ENCODE measurements around the gene VCAN. TPM values are rescaled to one million over a fixed set of nuclear protein-coding genes. Genes with fewer than 3 reads are reported as not detected.

Gene VCAN
- total RNA-seq, 1 donor from 2014 or later, result 341 TPM

- no peak overlapping the region for H3K4me3 Mint-ChIP-seq
- no peaks in the 10 kb centered on the region for H3K27me3 Mint-ChIP-seq
- TF ChIP-seq CTCF (conservative IDR thresholded peaks at IDR 0.05), result no peak
- H3K27ac Mint-ChIP-seq, result no peak overlapping the region
- DNase-seq (ENCODE audit: extremely low spot score, unreplicated experiment), result no peak
- H3K4me1 Mint-ChIP-seq (ENCODE audit: unreplicated experiment), result peaks cover 8% of the 10 kb centered on the region
- peaks cover 48% of the 10 kb centered on the region for H3K36me3 Mint-ChIP-seq
- H3K9me3 Mint-ChIP-seq, result no peaks in the 10 kb centered on the region
Measured at GRCh38 chr5:83488271-83488670, 16.7 kb downstream of the VCAN start.

GRCh38 chr5:83488821-83489220 lies 17.3 kb downstream of the VCAN start:
- Mint-ChIP-seq H3K9me3 (no peaks in the 10 kb centered on the region), H3K27ac (no peak overlapping the region), H3K36me3 (peaks cover 51% of the 10 kb centered on the region), H3K27me3 (no peaks in the 10 kb centered on the region), H3K4me1 (ENCODE audit: unreplicated experiment) (peaks cover 8% of the 10 kb centered on the region), H3K4me3 (no peak overlapping the region)
- no peak for TF ChIP-seq CTCF (conservative IDR thresholded peaks at IDR 0.05)
- DNase-seq (ENCODE audit: extremely low spot score, unreplicated experiment), result no peak

DNA sequence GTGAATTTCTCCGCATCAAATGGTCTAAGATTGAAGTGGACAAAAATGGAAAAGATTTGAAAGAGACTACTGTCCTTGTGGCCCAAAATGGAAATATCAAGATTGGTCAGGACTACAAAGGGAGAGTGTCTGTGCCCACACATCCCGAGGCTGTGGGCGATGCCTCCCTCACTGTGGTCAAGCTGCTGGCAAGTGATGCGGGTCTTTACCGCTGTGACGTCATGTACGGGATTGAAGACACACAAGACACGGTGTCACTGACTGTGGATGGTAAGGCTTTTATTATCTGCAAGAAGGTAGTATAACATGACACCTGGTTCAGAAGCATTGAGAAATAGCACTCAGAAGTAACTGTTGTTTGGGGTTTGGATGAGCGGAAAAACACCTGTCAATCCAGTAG lies 18.7 kb downstream of the VCAN start:
- Mint-ChIP-seq H3K4me3 (no peak overlapping the region), H3K27ac (no peak overlapping the region), H3K4me1 (ENCODE audit: unreplicated experiment) (peaks cover 12% of the 10 kb centered on the region), H3K36me3 (peaks cover 49% of the 10 kb centered on the region), H3K9me3 (no peaks in the 10 kb centered on the region), H3K27me3 (no peaks in the 10 kb centered on the region)
- no peak for TF ChIP-seq CTCF (conservative IDR thresholded peaks at IDR 0.05)
- no peak for DNase-seq (ENCODE audit: extremely low spot score, unreplicated experiment)

DNA sequence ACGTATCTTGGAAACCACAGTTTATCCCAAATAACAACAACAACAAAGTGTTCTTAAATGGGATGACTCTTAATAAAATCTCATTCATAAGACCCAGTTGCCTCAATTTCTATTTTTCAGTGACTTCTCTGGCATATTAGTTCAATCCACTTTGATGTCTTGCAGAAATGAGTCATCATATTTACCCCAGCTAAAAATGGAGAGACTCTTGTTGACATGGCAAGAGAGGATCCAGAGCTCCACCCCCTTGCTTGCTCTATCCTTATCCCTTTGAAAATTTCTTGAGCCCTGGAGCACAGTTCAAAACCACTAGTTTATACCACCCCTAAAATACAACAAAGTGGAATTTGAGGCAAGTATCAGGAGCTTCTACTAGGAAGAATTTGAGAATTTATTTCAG lies 20.8 kb downstream of the VCAN start:
- Mint-ChIP-seq H3K36me3 (peaks cover 46% of the 10 kb centered on the region), H3K27ac (no peak overlapping the region)

DNA sequence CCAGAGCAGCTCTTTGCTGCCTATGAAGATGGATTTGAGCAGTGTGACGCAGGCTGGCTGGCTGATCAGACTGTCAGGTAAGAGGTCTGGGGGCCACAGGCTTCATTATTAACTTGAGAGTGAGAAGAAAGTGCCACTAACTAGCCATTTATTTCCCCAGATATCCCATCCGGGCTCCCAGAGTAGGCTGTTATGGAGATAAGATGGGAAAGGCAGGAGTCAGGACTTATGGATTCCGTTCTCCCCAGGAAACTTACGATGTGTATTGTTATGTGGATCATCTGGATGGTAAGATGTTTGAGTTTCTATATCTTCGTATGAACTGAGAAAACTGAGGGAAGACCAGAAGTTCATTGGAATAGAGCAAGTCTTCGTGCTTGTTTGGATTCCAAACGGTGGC lies 22.1 kb downstream of the VCAN start:
- DNase-seq (ENCODE audit: extremely low spot score, unreplicated experiment), result no peak
- Mint-ChIP-seq H3K4me3 (no peak overlapping the region), H3K9me3 (no peaks in the 10 kb centered on the region), H3K27me3 (no peaks in the 10 kb centered on the region), H3K27ac (no peak overlapping the region), H3K36me3 (peaks cover 58% of the 10 kb centered on the region), H3K4me1 (ENCODE audit: unreplicated experiment) (peaks cover 12% of the 10 kb centered on the region)
- no peak for TF ChIP-seq CTCF (conservative IDR thresholded peaks at IDR 0.05)

More for the DNA sequence above, 20.8 kb downstream of the VCAN start:
- no peaks in the 10 kb centered on the region for H3K9me3 Mint-ChIP-seq
- TF ChIP-seq CTCF (conservative IDR thresholded peaks at IDR 0.05), result no peak
- H3K4me3 Mint-ChIP-seq, result no peak overlapping the region
- peaks cover 12% of the 10 kb centered on the region for H3K4me1 Mint-ChIP-seq (ENCODE audit: unreplicated experiment)
- no peak for DNase-seq (ENCODE audit: extremely low spot score, unreplicated experiment)
- H3K27me3 Mint-ChIP-seq, result no peaks in the 10 kb centered on the region

DNA sequence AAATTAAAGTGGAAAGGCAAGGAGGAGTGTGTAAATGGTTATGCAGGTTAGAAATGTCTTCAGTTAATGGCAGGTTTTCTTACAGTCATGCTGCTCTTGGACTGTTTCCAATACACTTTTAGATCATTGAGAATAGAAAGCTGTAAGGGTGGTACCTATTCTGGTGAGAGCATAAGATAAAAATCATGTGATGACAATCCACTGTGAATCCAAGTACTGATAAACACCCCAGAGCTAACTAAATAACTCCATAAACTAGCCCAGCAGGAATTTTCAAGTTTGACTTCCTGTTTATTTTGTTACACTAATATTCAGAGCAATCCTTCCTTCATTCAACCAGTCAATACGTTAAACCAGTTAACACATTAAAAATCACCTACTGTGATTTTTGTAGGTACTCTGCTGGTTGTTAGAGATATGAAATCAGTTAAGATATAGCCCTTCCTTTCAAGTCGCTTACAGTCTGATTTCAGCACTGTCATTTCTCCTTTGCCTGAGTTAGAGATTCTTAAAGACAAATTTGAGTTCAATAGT lies 22.6 kb downstream of the VCAN start:
- no peak for TF ChIP-seq CTCF (conservative IDR thresholded peaks at IDR 0.05)
- Mint-ChIP-seq H3K27me3 (no peaks in the 10 kb centered on the region), H3K36me3 (peaks cover 59% of the 10 kb centered on the region), H3K4me1 (ENCODE audit: unreplicated experiment) (peaks cover 9% of the 10 kb centered on the region), H3K9me3 (no peaks in the 10 kb centered on the region), H3K4me3 (no peak overlapping the region), H3K27ac (no peak overlapping the region)
- no peak for DNase-seq (ENCODE audit: extremely low spot score, unreplicated experiment)

Measured in type B pancreatic cell (in vitro differentiated cells).